ENCODE data around the gene DFFB. TPM values are rescaled to one million over a fixed set of nuclear protein-coding genes. Genes with fewer than 3 reads are reported as not detected.

Gene DFFB
- total and polyA plus RNA-seq, 2 experiments from 2014 or later = 5.5 to 6.2 TPM

DNA sequence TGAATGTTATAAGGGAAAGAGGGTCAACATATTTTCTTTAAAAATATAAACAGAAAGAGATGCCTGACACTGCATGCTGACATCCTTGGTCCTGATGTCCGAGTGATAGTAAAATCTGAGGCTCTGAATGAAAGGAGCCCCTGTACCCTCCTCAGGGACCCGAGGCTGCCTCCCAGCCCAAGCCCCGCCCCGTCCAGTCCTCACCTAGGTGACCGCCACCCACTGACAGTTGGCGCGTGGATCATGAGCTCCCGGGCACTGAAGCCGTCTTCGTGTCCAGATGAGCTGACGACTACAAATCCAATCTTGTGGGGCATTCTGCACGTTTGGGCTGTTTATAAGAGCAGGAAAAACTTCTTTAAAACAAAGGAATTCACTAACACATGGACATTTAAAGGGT is 5.2 kb upstream of the DFFB start:
- no peak overlapping the region for H2AFZ ChIP-seq
- no peaks in the 10 kb centered on the region for H3K9me3 ChIP-seq (ENCODE audit: low read depth)
- WGBS (ENCODE audit: low lambda C conversion rate, missing lambda C conversion rate) = 91% methylated on average over 12 of the region's 12 CpGs
- H3K4me3 ChIP-seq = no peak overlapping the region
- H3K27ac ChIP-seq = no peak overlapping the region
- no peaks in the 10 kb centered on the region for H3K27me3 ChIP-seq
- TF ChIP-seq EZH2phosphoT487 (IDR thresholded peaks at IDR 0.05; ENCODE audit: low read depth, severe bottlenecking, unreplicated experiment) (no peak), EZH2 (IDR thresholded peaks at IDR 0.05; ENCODE audit: borderline replicate concordance) (no peak)
- TF ChIP-seq, protein P1, sequence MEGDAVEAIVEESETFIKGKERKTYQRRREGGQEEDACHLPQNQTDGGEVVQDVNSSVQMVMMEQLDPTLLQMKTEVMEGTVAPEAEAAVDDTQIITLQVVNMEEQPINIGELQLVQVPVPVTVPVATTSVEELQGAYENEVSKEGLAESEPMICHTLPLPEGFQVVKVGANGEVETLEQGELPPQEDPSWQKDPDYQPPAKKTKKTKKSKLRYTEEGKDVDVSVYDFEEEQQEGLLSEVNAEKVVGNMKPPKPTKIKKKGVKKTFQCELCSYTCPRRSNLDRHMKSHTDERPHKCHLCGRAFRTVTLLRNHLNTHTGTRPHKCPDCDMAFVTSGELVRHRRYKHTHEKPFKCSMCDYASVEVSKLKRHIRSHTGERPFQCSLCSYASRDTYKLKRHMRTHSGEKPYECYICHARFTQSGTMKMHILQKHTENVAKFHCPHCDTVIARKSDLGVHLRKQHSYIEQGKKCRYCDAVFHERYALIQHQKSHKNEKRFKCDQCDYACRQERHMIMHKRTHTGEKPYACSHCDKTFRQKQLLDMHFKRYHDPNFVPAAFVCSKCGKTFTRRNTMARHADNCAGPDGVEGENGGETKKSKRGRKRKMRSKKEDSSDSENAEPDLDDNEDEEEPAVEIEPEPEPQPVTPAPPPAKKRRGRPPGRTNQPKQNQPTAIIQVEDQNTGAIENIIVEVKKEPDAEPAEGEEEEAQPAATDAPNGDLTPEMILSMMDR (IDR thresholded peaks at IDR 0.05; ENCODE audit: poor library complexity) = no peak
- H4K20me1 ChIP-seq (ENCODE audit: insufficient read depth, poor library complexity, severe bottlenecking) = peaks cover 11% of the 10 kb centered on the region
- peaks cover 7% of the 10 kb centered on the region for H3K4me1 ChIP-seq (ENCODE audit: insufficient read depth)
- H3K79me2 ChIP-seq = peaks cover 42% of the 10 kb centered on the region
- H3K4me2 ChIP-seq = no peak overlapping the region
- H3K36me3 ChIP-seq (replicated peaks; ENCODE audit: insufficient read depth, low read depth) = no peaks in the 10 kb centered on the region
- no peak for DNase-seq (ENCODE audit: low spot score)
- H3K9me2 ChIP-seq (replicated peaks; ENCODE audit: insufficient read depth) = no peaks in the 10 kb centered on the region

DNA sequence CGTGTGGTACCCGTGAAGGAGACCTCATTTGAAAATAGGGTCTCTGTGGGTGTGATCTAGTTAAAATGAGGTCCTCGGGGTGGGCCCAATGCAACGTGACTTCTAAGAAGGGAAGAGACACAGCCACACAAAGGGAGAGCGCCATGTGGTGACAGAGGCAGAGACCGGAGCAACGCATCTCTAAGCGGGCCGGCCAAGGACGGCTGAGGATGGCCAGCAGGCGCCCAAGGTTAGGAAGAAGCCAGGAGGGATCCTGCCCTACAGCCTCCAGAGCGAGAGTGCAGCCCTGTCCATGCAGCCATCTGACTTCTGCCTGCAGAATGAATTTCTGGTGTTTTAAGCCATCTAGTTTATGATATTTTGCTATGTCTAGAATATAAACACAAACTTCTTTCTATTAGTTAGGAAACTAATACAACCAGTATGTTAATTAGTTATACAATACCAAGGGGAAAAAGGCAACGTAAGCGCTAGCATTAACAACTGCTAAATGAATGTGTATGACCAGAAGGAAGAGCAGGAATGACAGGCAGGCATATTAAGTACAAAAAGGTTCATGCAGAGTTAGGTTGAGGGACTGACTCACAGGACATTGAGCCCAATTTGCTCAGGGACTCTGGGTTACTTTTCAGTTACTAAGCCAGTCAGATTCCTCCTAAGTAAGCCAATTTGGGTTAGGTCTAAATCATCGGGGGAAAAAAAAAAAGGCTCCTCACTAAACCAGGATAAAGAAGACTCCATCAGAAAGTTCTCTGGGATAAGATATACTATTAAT is 4.4 kb upstream of the DFFB start:
- Histone ChIP-seq H4K20me1 (ENCODE audit: insufficient read depth, poor library complexity, severe bottlenecking) (peaks cover 11% of the 10 kb centered on the region), H3K27ac (no peak overlapping the region), H2AFZ (no peak overlapping the region), H3K36me3 (replicated peaks; ENCODE audit: insufficient read depth, low read depth) (no peaks in the 10 kb centered on the region), H3K27me3 (no peaks in the 10 kb centered on the region), H3K4me2 (no peak overlapping the region), H3K9me2 (replicated peaks; ENCODE audit: insufficient read depth) (no peaks in the 10 kb centered on the region), H3K4me3 (no peak overlapping the region), H3K4me1 (ENCODE audit: insufficient read depth) (peaks cover 8% of the 10 kb centered on the region), H3K79me2 (peaks cover 44% of the 10 kb centered on the region), H3K9me3 (ENCODE audit: low read depth) (no peaks in the 10 kb centered on the region)
- no peak for DNase-seq (ENCODE audit: low spot score)
- WGBS (ENCODE audit: low lambda C conversion rate, missing lambda C conversion rate) = 85% methylated on average over 15 of the region's 15 CpGs
- no peak for TF ChIP-seq EZH2 (IDR thresholded peaks at IDR 0.05; ENCODE audit: borderline replicate concordance)

DNA sequence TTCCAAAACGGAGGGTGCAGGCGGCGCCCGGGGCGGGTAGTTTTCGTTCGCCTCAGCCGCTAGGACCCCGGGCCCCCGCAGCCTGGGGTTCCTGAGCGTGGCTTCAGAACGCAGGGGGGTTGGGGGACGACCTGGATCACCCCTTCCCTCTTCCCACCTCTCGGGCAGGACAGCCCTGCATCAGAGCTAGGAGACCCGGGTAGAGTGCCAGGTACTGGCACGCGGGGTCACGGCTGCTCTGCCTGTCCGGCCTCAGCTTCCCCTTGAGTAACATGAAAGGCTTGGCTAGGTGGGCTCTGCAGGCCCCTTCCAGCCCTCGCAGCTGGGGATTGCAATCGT is 484 bp downstream of the DFFB start:
- no peaks in the 10 kb centered on the region for H3K27me3 ChIP-seq
- peaks cover 16% of the 10 kb centered on the region for H3K4me1 ChIP-seq (ENCODE audit: insufficient read depth)
- peak overlapping the region; percentile 70 for H2AFZ ChIP-seq
- H3K27ac ChIP-seq = no peak overlapping the region
- H3K36me3 ChIP-seq (replicated peaks; ENCODE audit: insufficient read depth, low read depth) = no peaks in the 10 kb centered on the region
- no peaks in the 10 kb centered on the region for H3K9me3 ChIP-seq (ENCODE audit: low read depth)
- H3K4me2 ChIP-seq = peak overlapping the region; percentile 87
- H3K79me2 ChIP-seq = peaks cover 64% of the 10 kb centered on the region
- DNase-seq (ENCODE audit: low spot score) = no peak
- TF ChIP-seq, protein P1 (IDR thresholded peaks at IDR 0.05; ENCODE audit: poor library complexity) = no peak
- no peak for TF ChIP-seq EZH2phosphoT487 (IDR thresholded peaks at IDR 0.05; ENCODE audit: low read depth, severe bottlenecking, unreplicated experiment)
- no peak for TF ChIP-seq EZH2 (IDR thresholded peaks at IDR 0.05; ENCODE audit: borderline replicate concordance)
- WGBS (ENCODE audit: low lambda C conversion rate, missing lambda C conversion rate) = 12% methylated on average over 21 of the region's 21 CpGs
- peaks cover 11% of the 10 kb centered on the region for H4K20me1 ChIP-seq (ENCODE audit: insufficient read depth, poor library complexity, severe bottlenecking)
- H3K9me2 ChIP-seq (replicated peaks; ENCODE audit: insufficient read depth) = no peaks in the 10 kb centered on the region
- H3K4me3 ChIP-seq = peak overlapping the region; percentile 78

DNA sequence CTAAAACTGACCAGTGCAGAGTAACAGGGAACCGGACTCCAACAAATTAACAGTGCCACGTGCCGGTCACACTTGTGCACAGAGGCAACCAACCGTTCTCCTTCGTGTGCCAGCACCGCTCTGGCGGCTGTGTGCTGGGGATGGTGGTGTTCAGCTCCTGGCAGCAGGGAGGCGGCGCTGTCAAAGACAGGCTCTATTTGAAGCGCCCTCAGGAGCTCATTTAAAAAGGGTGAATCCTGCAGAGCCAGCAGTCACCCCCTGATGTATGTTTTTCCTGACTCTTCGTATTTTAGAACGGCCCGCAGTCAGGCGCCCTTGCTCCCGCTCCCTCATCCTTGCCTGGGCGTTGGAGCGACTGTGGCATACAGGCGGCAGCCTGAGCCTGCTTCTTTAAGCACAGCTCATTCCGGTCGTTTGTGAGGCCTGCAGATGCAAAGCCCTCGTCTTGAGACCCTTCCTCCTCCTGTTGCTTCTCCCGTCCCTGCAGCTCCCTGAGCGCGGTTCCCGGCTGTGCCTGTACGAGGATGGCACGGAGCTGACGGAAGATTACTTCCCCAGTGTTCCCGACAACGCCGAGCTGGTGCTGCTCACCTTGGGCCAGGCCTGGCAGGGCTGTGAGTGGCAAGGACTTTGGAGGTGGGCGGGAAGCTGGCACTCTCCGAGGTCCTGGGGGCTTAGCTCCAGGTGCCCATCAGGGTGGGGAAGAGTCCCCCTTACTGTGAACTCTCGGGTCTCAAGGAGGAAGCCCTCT is 1.1 kb downstream of the DFFB start:
- peaks cover 11% of the 10 kb centered on the region for H4K20me1 ChIP-seq (ENCODE audit: insufficient read depth, poor library complexity, severe bottlenecking)
- no peak overlapping the region for H3K27ac ChIP-seq
- H3K4me2 ChIP-seq = peak overlapping the region; percentile 87
- H3K9me3 ChIP-seq (ENCODE audit: low read depth) = no peaks in the 10 kb centered on the region
- peaks cover 58% of the 10 kb centered on the region for H3K79me2 ChIP-seq
- peak overlapping the region; percentile 70 for H2AFZ ChIP-seq
- H3K4me3 ChIP-seq = peak overlapping the region; percentile 78
- no peaks in the 10 kb centered on the region for H3K36me3 ChIP-seq (replicated peaks; ENCODE audit: insufficient read depth, low read depth)
- H3K27me3 ChIP-seq = no peaks in the 10 kb centered on the region
- WGBS (ENCODE audit: low lambda C conversion rate, missing lambda C conversion rate) = 73% methylated on average over 33 of the region's 34 CpGs
- no peak for TF ChIP-seq EZH2 (IDR thresholded peaks at IDR 0.05; ENCODE audit: borderline replicate concordance)
- no peak for TF ChIP-seq EZH2phosphoT487 (IDR thresholded peaks at IDR 0.05; ENCODE audit: low read depth, severe bottlenecking, unreplicated experiment)
- TF ChIP-seq, protein P1 (IDR thresholded peaks at IDR 0.05; ENCODE audit: poor library complexity) = peak; percentile 29
- H3K9me2 ChIP-seq (replicated peaks; ENCODE audit: insufficient read depth) = no peaks in the 10 kb centered on the region
- H3K4me1 ChIP-seq (ENCODE audit: insufficient read depth) = peaks cover 16% of the 10 kb centered on the region
- peak; percentile 40 for DNase-seq (ENCODE audit: low spot score)

Measured in hepatocyte (in vitro differentiated cells).